NOMO-1 treated with dmso at 0.1 percent for 144 hours (cell line): Measurements from ENCODE around the gene RING1.

Experiments used
- DNase-seq: peaks from one replicate; lab custom pipeline; 2025; ENCODE audit not compliant: unreplicated experiment; lab: John Stamatoyannopoulos, UW

RING1 gene

DNA sequence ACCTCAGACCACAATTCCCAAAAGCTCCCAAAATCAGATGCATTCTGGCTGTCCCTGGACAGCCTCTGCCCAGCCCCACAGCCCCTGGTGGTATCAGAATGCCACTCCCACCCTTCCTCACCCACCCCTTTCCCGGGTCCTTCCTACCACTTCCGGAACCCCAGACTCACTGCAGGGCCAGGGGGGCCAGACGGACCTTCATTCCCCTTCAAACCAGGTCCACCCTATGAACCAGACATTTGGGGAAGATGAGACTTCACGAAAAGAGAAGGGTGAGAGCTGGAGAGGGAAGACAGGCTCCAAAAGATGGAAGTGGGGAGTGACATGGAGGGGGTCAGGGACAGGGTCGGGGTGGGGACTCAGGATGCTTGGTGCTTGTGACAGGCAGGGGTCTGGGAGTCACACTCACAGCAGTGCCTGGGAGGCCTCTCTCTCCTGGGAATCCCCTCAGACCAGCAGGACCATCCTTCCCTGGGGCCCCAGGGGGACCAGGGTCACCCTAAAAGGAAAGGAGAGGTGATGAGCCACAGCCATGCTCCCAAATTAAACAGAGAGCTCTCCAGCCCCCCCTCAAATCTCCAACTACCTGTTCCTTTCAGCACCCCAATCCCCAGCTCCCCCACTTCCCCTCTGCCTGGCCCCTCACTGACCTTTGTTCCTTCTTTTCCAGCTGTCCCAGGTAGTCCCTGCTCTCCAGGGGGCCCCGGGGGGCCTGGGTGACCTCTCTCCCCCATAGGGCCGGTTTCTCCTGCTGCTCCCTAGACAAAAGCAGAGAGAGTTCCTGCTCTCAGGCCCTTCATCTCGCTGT, 36.2 kb upstream of the RING1 start:
- no peak for DNase-seq

DNA sequence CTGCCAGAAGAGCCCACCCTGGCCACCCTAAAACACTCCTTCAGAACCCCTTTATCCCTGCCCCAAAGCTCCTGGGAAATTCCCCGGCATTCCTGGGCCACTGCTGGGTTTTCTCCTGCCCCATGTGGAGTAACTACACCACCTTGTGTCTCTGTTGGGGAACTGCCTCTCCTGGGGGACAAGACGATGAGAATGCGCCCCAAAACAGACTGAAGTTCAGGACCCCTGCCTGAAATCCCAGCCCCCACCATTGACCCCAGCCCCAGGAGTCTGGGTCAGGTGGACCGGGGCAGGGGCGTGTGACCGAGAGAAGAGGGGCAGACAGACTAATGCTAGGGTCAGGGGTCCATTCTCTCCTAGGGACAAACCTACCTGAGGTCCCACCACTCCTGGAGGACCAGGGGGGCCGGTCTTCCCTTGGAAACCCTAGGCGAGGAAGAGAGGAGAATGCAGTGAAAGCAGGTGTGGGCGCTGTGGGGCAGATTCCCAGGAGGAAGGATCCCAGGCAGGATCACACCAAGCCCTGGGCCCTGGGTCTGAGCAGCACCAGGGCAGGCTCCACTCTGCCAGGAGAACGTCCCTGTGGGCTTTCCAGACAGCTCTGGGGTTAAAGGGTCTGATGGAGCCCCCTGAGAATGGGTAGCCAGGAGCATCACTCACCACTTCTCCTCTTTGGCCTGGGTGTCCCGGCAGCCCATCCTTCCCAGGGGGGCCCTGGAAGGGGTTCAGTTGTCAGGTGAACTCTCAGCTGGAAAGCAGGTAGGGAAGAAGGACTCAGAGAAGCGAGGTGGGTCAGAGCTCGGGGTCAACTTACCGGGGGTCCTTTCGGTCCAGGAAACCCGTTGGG, 35.4 kb upstream of the RING1 start:
- no peak for DNase-seq

- DNase-seq: no peak
Observed at GRCh38 chr6:33173535-33174180, 34.6 kb upstream of the RING1 start.

DNA sequence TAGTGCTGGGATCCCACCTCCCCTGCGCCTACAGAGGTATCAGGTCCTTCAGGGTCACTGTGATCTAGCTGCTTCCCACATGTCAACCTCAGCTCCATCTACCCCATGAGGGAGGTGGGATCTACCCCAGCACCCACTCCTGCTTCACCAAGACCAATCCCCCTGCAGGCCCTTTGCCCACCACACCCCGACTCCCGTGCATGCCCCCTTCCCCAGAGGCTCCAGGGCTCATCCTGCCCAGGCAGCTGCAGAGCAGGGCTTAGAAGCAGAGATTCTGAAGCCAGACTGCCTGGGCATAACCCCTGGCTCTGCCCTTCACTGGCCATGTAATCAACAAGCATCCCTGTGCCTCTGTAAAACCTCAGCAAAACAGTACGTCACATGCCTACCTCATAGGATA, 33.5 kb upstream of the RING1 start:
- DNase-seq: no peak

- no peak for DNase-seq
Observed at GRCh38 chr6:33175436-33176069, 32.7 kb upstream of the RING1 start.

- no peak for DNase-seq
Observed at GRCh38 chr6:33176906-33177305, 31.4 kb upstream of the RING1 start.

GRCh38 chr6:33177552-33178446, 30.5 kb upstream of the RING1 start:
- no peak for DNase-seq

DNA sequence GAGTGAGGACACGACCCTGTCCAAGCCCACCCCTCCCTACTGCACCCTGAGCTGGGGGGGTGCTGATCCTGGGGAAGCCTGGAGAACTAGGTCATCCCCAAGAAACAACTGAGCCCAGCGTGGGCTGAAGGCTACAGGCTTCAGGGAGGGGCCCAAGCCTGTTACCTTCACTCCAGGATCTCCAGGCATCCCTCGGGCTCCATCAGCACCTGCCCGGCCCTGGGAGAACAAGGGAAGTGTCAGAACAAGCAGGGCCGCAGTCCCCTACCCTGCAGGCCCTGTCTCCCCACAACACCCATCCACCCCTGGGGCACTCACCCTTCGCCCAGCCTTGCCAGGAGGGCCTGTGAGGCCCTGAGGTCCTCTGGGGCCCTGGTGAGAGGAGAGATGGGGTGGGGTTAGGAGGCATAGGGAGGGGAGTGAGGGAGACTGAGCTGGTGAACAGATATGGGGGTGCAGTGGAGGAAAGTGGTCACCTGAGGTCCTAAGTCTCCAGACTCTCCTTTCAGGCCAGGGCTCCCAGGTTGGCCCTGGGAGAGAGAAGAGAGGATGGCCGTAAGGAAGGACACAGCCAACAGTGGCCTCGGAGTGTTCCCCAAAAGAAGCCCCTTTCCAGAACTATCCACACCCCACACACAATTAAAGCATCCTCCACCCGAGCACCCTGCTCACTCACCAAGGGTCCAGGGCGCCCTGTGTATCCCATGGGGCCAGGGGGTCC, 29.4 kb upstream of the RING1 start:
- no peak for DNase-seq

- no peak for DNase-seq
Observed at GRCh38 chr6:33181141-33181540, 27.2 kb upstream of the RING1 start.

- no peak for DNase-seq
Observed at GRCh38 chr6:33183071-33183683, 25.1 kb upstream of the RING1 start.

GRCh38 chr6:33185190-33185589, 23.1 kb upstream of the RING1 start:
- no peak for DNase-seq

DNA sequence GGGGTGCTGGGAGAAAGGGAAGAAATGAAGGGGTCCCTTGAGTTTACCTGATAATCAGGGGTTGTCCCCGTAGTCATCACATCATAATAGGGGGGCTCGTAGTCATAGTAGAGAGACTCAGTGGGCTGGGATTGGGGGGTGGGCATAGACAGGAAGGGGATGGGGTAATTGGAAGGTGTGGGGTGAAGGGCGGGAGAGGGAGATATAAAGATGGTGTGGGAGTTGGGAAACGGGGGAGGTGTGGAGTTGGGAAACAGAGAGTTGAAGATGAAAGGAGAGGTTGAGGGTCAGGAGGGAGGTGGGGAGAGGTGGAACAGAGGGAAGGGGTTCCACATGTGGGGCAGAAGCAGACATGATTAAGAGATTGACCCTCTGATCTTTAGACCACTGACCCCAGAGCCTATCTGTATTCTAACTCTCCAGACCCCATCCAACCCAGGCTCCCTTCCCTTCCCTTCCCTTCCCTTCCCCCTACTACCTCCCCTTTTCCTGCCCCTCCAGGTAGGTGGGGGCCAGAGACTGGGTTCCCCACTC, 22.6 kb upstream of the RING1 start:
- DNase-seq: no peak

- DNase-seq: no peak
Observed at GRCh38 chr6:33187809-33188208, 20.5 kb upstream of the RING1 start.

DNA sequence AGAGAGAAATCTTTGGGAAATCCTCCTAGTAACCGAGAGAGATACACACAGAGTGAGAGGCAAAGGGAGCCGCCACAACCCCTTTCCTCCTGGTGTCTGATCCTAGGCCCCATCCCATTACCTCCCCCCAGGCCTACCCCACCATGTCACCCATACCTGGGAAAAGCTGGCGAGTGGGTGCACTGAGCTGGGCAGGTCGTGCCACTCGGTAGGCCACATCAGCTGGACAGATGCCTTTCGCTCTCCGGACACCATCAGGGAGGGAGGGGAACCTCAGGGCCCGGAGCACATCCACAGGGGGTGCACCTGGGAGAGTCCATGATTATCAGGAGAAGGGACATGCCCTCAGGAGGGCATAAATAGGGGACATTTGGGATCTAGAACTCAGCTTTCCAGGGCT, 19.1 kb upstream of the RING1 start:
- no peak for DNase-seq

- no peak for DNase-seq
Observed at GRCh38 chr6:33189625-33190448, 18.5 kb upstream of the RING1 start.

DNA sequence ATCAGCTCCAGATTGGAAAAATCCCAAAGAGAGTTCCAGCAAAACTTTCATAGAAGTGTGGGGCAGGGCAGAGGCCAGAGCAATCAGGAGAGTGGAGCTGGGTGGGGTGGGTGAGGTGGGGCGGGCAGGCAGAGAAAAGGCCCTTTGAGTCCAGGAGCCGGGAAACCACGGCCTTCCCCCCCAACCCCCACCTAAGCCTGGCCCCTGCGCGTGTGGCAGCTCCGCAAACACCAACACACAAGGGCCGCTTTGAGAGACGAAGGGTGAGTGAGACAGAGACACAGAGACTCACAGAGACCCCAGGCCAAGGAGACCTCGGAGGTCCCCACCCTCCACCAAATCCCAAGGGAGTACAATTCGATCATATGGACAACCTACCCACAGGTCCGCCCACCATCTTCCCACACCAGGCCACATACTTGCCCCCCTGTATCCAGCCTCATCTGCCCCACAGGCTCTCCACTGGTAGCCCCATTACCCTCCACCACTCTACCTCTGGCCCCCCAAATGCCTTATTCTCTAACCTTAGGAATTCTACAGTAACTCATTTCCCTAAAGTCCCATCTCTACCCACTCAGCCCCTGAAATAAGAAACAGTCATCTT, 17.7 kb upstream of the RING1 start:
- DNase-seq: no peak

DNA sequence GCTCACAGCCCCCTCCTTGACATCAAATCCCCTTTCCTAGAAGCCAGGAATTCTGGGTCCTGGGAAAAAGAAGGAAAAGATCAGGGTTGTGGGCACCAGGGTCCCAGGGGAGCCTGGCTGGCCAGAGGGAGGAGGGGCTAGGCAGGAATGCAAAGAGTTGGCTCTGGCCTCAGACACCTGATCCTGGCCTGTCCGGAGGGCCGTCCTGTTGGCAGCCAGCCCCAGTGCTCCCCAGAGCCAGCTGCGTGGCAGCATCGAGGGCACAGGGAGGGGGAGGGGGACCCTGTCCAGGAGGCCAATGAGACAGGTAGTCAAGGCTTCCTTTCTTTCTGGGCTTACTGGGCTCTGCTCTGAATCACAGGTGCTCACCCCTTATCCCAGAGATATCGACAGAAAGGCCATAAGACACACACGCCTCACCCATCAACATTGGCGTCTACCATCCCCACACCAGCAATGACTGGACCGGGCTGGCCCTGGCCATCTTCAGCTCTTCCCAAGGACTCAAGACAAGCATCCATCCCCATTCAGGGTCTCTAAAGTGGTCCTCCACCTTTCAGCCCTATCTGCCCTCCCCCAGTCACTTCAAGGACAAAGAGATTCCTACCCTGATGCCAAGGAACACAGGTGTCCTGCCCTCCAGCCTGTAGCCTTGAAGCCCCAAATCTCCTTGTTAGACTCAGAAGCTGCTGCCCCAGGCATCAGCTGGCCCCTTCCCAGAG, 16.8 kb upstream of the RING1 start:
- DNase-seq: no peak
